Prostate gland (tissue), 2 donors: ENCODE data around the gene CFAP97D2.
"Not testable (repeated sequence)": the region's sequence is repeated elsewhere in the genome, so short reads cannot be mapped to it uniquely, and the experiment has no call there.

Source experiments
- CTCF ChIP-seq, 4 experiments: fragments of 200-600 bp in 2 of 4; fragments of 450-650 bp in 2 of 4; sonication (generic) in 2 of 4; IDR thresholded peaks; 1 replicate in 3 of 4; 2 replicates in 1 of 4; pipeline ENCODE4 v1.5.1; 2016 to 2019; ENCODE audit warnings: antibody characterized with exemption in 4 of 4, mild to moderate bottlenecking in 2 of 4, moderate library complexity in 2 of 4
- POLR2AphosphoS5 ChIP-seq: sonication (generic); formaldehyde crosslinking; IDR thresholded peaks from one replicate; pipeline ENCODE4 v1.6.1; 2017; ENCODE audit warnings: antibody characterized with exemption

GRCh38 chr13:114176359-114176902 is 2.6 kb upstream of the CFAP97D2 start:
- TF ChIP-seq CTCF (IDR thresholded peaks at IDR 0.05); POLR2AphosphoS5: not testable (repeated sequence)
